Activated T-helper 1 cell treated with anti-CD3 and anti-CD28 coated beads, Interleukin-2, amount 50 U/mL, for 16 hours (primary cell): ENCODE data around the gene FGD6.
"Not testable (repeated sequence)": the region's sequence is repeated elsewhere in the genome, so short reads cannot be mapped to it uniquely, and the experiment has no call there.

ENCODE experiments used
- DNase-seq, 2 donors: peaks; one replicate each; pipeline ENCODE4 v3.0.0-alpha.2; 2020; ENCODE audit warnings: low read depth in 1 of 2, low spot score in 1 of 2

Gene FGD6

GRCh38 chr12:95181103-95181502 lies 36.2 kb downstream of the FGD6 start:
- DNase-seq: no peak

DNA sequence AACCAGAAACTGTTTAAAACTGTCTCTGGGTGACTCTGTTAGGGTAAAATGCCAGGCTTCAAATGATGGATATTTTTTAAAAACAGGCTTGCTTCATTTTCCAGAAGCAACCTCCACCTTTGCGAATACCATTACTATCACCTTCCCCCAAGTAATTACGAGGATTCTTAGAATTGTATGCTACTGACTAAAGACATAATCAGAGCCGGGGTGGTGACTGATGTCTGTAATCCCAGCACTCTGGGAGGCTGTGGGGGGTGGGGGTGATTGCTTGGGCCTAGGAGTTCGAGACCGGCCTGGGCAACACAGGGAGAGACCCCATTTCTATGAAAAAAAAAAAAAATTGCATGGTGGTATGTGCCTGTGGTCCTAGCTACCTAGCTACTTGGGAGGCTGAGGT lies 38.3 kb downstream of the FGD6 start:
- DNase-seq: no peak

DNA sequence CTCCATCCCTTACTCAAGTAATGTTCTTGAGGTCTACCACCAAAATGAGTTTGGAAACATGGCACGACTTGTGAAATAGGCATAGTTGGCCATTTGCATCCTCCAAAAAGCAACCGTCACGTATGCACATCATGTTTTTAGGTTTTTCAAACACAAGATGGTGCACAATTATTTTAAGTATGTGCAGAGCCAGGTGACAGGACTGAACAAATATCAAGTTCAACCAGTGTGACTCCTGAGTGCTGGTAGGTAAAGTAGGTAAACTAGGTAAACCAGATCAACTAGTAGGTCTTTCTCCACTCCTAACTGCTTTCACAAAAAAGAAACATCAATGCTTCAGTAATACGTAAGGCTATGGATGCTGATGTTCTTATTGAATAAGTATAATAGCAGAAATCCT lies 39.1 kb downstream of the FGD6 start:
- no peak for DNase-seq

GRCh38 chr12:95177201-95177768 lies 40.0 kb downstream of the FGD6 start:
- DNase-seq: no peak

GRCh38 chr12:95173392-95174251 lies 43.6 kb downstream of the FGD6 start:
- DNase-seq: no peak

- DNase-seq: no peak
Observed at GRCh38 chr12:95169368-95169767, 47.9 kb downstream of the FGD6 start.

GRCh38 chr12:95168746-95169145 lies 48.5 kb downstream of the FGD6 start:
- no peak for DNase-seq

GRCh38 chr12:95164656-95165055 lies 52.6 kb downstream of the FGD6 start:
- DNase-seq: no peak

DNA sequence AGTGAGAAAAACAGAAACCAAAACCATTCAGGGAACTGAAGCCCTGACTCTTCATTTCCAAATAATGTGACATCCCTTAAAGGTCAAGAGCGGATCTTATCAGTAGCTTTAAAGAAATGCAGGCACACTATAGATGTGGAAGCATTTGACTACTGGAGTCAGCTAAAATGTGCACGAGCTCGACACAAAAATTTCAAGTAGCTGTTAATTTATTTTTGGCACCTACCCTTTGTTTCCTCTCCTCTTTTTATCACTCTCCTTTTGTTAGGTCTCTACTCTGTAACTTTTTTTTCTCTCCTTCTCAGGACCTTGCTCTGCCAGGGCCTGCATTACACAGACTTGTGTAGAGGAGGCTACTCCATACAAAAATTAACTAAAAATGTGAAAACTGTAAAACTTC lies 58.3 kb downstream of the FGD6 start:
- DNase-seq: no peak

- no peak for DNase-seq
Observed at GRCh38 chr12:95151821-95152220, 65.4 kb downstream of the FGD6 start.

GRCh38 chr12:95151406-95151805 lies 65.9 kb downstream of the FGD6 start:
- no peak for DNase-seq

DNA sequence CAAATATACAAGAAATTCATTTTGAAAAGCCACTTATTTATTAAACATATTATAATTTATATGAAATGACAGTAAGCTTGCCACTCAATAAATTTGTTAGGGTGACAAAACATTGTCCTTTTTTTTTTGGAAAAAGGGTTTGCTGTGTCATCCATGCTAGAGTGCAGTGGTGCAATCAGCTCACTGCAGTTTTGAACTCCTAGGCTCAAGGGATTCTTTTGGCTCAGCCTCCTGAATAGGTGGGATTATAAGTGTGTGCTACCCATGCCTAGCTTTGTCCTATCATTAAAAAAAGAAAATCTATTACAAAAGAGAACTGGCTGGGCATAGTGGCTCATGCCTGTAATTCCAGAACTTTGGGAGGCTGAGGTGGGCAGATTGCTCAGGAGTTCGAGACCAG lies 66.8 kb downstream of the FGD6 start:
- DNase-seq: no peak

GRCh38 chr12:95147866-95148265 lies 69.4 kb downstream of the FGD6 start:
- DNase-seq: no peak

DNA sequence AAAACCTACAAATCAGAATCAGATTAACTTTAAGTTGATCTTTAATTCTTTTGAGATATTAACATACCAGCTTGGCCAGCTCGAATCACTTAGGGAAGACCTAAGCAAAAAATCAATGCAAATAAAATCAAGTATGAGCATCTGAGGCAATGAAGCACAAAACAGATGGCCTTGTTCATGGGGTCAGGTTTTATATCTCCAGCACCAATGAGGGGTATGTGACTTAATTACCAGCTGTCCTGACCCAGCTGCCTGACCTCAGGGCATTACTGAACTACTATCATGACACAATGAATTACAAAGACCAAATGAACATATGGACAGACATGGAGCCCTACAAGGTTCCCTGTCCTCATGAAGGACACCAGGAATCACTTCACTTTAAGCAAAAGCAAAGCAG lies 70.5 kb downstream of the FGD6 start:
- no peak for DNase-seq

GRCh38 chr12:95143621-95144205 lies 73.6 kb downstream of the FGD6 start:
- DNase-seq: no peak

DNA sequence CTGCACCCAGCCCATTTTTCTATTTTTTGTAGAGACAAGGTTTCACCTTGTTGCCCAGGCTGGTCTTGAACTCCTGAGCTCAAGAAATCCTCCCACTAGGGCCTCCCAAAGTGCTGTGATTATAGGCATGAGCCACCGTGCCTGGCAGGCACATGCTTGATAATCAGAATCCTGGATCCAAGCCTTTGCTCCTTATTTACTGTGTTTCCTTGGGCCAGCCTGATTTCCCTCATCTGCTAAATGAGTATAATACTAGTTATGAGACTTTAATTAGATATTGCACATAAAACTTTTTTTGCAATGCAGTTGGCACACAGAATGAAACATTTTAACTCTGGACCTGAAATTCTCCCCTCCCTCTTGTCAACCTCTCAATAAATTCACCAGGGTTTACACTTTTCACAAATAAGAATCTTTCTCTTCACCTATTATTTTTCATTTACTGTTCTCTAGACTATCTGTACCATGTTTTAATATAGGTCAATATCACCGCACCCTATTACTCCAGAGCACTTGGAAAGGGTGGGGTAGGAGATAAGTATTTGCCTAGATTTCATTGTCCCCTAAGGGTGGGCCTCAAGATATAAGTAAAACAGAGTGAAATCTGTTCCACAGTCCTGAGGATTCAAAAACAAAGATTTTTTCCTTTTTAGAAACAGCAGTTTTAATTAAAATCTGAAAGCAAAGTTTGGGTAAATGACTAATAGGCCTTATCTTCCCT lies 74.7 kb downstream of the FGD6 start:
- DNase-seq: no peak

- DNase-seq: no peak
Observed at GRCh38 chr12:95141310-95141709, 76.0 kb downstream of the FGD6 start.

DNA sequence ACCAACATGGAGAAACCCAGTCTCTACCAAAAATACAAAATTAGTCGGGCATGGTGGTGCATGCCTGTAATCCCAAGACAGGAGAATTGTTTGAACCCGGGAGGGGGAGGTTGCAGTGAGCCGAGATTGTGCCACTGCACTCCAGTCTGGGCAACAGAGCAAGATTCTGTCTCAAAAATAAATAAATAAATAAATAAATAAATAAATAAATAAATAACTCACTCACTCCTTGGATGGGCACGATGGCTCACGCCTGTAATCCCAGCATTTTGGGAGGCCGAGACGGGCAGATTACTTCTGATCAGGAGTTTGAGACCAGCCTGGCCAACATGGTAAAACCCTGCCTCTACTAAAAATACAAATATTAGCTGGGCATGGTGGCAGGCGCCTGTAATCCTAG lies 79.2 kb downstream of the FGD6 start:
- not testable (repeated sequence) for DNase-seq

DNA sequence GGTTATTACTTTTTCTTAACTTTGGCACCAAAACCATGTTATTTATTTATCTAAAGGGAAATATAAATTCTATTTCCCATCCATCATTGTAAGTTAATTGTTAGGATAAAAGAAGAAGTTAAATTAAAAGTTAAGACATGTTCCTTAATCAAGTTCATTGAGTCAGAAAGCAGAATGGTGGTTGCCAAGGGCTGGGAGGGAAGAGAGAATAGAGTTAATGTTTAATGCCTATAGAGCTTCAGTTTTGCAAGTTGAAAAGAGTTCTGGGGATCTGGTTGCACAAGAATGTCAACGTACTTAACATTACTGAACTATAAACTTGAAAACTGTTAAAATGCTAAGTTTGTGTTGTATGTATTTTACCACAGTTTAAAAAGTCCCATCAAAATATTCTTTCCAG lies 80.7 kb downstream of the FGD6 start:
- DNase-seq: no peak

GRCh38 chr12:95134085-95134484 lies 83.2 kb downstream of the FGD6 start:
- no peak for DNase-seq

DNA sequence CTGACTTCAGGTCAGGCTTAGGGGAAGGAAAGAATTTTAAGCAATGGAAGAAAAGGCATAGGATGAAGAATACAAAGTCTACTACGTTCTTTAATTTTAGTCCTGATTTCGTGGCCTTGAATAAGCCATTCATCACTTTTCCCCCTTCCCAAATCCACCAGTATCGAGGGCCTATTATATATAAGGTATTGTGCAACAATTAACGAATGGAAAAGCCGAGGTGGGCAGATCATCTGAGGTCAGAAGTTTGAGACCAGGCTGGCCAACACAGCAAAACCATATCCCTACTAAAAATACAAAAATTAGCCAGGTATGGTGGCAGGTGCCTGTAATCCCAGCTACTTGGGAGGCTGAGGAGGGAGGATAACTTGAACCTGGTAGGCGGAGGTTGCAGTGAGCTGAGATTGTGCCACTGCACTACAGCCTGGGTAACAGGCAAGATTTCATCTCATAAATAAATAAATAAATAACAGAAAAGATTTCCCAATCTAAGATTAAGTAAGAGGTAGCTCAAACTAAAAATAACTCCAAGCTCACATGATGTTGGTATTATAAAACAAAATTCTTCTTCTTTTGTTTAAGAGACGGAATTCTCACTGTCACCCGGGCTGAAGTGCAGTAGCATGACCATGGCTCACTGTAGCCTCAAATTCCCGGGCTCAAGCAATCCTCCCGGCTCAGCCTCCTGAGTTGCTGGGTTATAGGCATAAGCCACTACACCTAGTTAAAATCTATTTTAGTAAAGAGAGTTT lies 85.5 kb downstream of the FGD6 start:
- DNase-seq: no peak
